Stimulated activated naive CD8-positive, alpha-beta T cell treated with anti-CD3 and anti-CD28 coated beads, Interleukin-15, Interleukin-2, amounts not matched to agents 100 ng/mL and 50 ng/mL, for 24 hours (primary cell): Measurements from ENCODE around the gene TAF1B.

Experiments
- H3K27ac Mint-ChIP-seq: one replicate; pipeline ENCODE4 v1.8.0; 2021; ENCODE audit warnings: mild to moderate bottlenecking, mixed read lengths
- H3K27me3 Mint-ChIP-seq: one replicate; pipeline ENCODE4 v1.8.0; 2021; ENCODE audit warnings: mixed read lengths
- H3K36me3 Mint-ChIP-seq: one replicate; pipeline ENCODE4 v1.8.0; 2021; ENCODE audit warnings: low read depth, mixed read lengths
- H3K4me1 Mint-ChIP-seq: one replicate; pipeline ENCODE4 v1.8.0; 2021; ENCODE audit warnings: low read depth, mixed read lengths
- H3K4me3 Mint-ChIP-seq: one replicate; pipeline ENCODE4 v1.8.0; 2021; ENCODE audit warnings: mild to moderate bottlenecking, mixed read lengths
- H3K9me3 Mint-ChIP-seq: one replicate; pipeline ENCODE4 v1.8.0; 2021; ENCODE audit warnings: mixed read lengths

The TAF1B gene

GRCh38 chr2:9843229-9844035, at the start of gene TAF1B:
TSS of gene TAF1B (plus strand) at chr2:9843474. CDS start at chr2:9843542, 68 bp downstream.
- Mint-ChIP-seq H3K27me3 (no peaks in the 10 kb centered on the region), H3K4me1 (peaks cover 44% of the 10 kb centered on the region), H3K4me3 (peak within 1 kb of the TSS; percentile 88), H3K36me3 (peaks cover 34% of the 10 kb centered on the region), H3K9me3 (no peaks in the 10 kb centered on the region), H3K27ac (peak within 1 kb of the TSS; percentile 87)

- Mint-ChIP-seq H3K9me3 (no peaks in the 10 kb centered on the region), H3K36me3 (no peaks in the 10 kb centered on the region), H3K4me3 (no peak overlapping the region), H3K4me1 (peaks cover 15% of the 10 kb centered on the region), H3K27me3 (no peaks in the 10 kb centered on the region), H3K27ac (no peak overlapping the region)
These were observed 49.2 kb upstream of the TAF1B start for GRCh38 chr2:9793918-9794717.

- Mint-ChIP-seq H3K9me3 (no peaks in the 10 kb centered on the region), H3K27ac (no peak overlapping the region), H3K36me3 (no peaks in the 10 kb centered on the region), H3K4me3 (no peak overlapping the region), H3K4me1 (peaks cover 22% of the 10 kb centered on the region), H3K27me3 (peaks cover 4% of the 10 kb centered on the region)
These were observed 48.2 kb upstream of the TAF1B start for GRCh38 chr2:9795071-9795470.

- Mint-ChIP-seq H3K36me3 (no peaks in the 10 kb centered on the region), H3K27ac (no peak overlapping the region), H3K27me3 (peaks cover 4% of the 10 kb centered on the region), H3K4me1 (peaks cover 34% of the 10 kb centered on the region), H3K4me3 (no peak overlapping the region), H3K9me3 (no peaks in the 10 kb centered on the region)
These were observed 46.9 kb upstream of the TAF1B start for GRCh38 chr2:9796056-9797010.

GRCh38 chr2:9797086-9797485, 46.2 kb upstream of the TAF1B start:
- H3K9me3 Mint-ChIP-seq: no peaks in the 10 kb centered on the region
- no peak overlapping the region for H3K4me3 Mint-ChIP-seq

GRCh38 chr2:9797681-9798556, 45.4 kb upstream of the TAF1B start:
- Mint-ChIP-seq H3K4me3 (no peak overlapping the region), H3K9me3 (no peaks in the 10 kb centered on the region), H3K27ac (no peak overlapping the region), H3K4me1 (peaks cover 36% of the 10 kb centered on the region), H3K27me3 (peaks cover 4% of the 10 kb centered on the region), H3K36me3 (no peaks in the 10 kb centered on the region)

More at GRCh38 chr2:9797086-9797485, 46.2 kb upstream of the TAF1B start:
- peaks cover 4% of the 10 kb centered on the region for H3K27me3 Mint-ChIP-seq
- H3K36me3 Mint-ChIP-seq: no peaks in the 10 kb centered on the region
- H3K27ac Mint-ChIP-seq: no peak overlapping the region
- peaks cover 36% of the 10 kb centered on the region for H3K4me1 Mint-ChIP-seq

- H3K4me3 Mint-ChIP-seq: no peak overlapping the region
- no peaks in the 10 kb centered on the region for H3K9me3 Mint-ChIP-seq
- H3K36me3 Mint-ChIP-seq: no peaks in the 10 kb centered on the region
- H3K27me3 Mint-ChIP-seq: peaks cover 4% of the 10 kb centered on the region
- H3K4me1 Mint-ChIP-seq: peaks cover 30% of the 10 kb centered on the region
- no peak overlapping the region for H3K27ac Mint-ChIP-seq
These were observed 44.2 kb upstream of the TAF1B start for GRCh38 chr2:9799011-9799596.

- Mint-ChIP-seq H3K4me1 (peaks cover 29% of the 10 kb centered on the region), H3K4me3 (peak overlapping the region; percentile 21), H3K9me3 (no peaks in the 10 kb centered on the region), H3K27me3 (peaks cover 4% of the 10 kb centered on the region), H3K27ac (peak overlapping the region; percentile 7), H3K36me3 (no peaks in the 10 kb centered on the region)
These were observed 43.3 kb upstream of the TAF1B start for GRCh38 chr2:9799729-9800632.

GRCh38 chr2:9800639-9800974, 42.7 kb upstream of the TAF1B start:
- Mint-ChIP-seq H3K4me1 (peaks cover 29% of the 10 kb centered on the region), H3K4me3 (no peak overlapping the region), H3K27ac (no peak overlapping the region)

GRCh38 chr2:9800975-9801726, 42.1 kb upstream of the TAF1B start:
- Mint-ChIP-seq H3K4me1 (peaks cover 29% of the 10 kb centered on the region), H3K27me3 (peaks cover 4% of the 10 kb centered on the region), H3K4me3 (no peak overlapping the region), H3K36me3 (no peaks in the 10 kb centered on the region), H3K9me3 (no peaks in the 10 kb centered on the region), H3K27ac (no peak overlapping the region)

More at GRCh38 chr2:9800639-9800974, 42.7 kb upstream of the TAF1B start:
- H3K27me3 Mint-ChIP-seq: peaks cover 4% of the 10 kb centered on the region
- H3K36me3 Mint-ChIP-seq: no peaks in the 10 kb centered on the region
- no peaks in the 10 kb centered on the region for H3K9me3 Mint-ChIP-seq

- H3K4me1 Mint-ChIP-seq: peaks cover 29% of the 10 kb centered on the region
- H3K4me3 Mint-ChIP-seq: no peak overlapping the region
- H3K36me3 Mint-ChIP-seq: no peaks in the 10 kb centered on the region
- H3K27me3 Mint-ChIP-seq: peaks cover 4% of the 10 kb centered on the region
- no peak overlapping the region for H3K27ac Mint-ChIP-seq
- H3K9me3 Mint-ChIP-seq: no peaks in the 10 kb centered on the region
These were observed 40.7 kb upstream of the TAF1B start for GRCh38 chr2:9802576-9802993.

GRCh38 chr2:9803023-9803805, 40.1 kb upstream of the TAF1B start:
- Mint-ChIP-seq H3K36me3 (no peaks in the 10 kb centered on the region), H3K27ac (no peak overlapping the region), H3K4me1 (peaks cover 29% of the 10 kb centered on the region), H3K9me3 (no peaks in the 10 kb centered on the region), H3K27me3 (peaks cover 4% of the 10 kb centered on the region), H3K4me3 (no peak overlapping the region)
